ENCODE data around the gene ARHGAP21. TPM values are rescaled to one million over a fixed set of nuclear protein-coding genes. Genes with fewer than 3 reads are reported as not detected.
"Not testable (repeated sequence)": the region's sequence is repeated elsewhere in the genome, so short reads cannot be mapped to it uniquely, and the experiment has no call there.

ARHGAP21 gene
- total and polyA plus RNA-seq, 9 of the 15 experiments (the other 6 are each of a cell fraction or from before 2014, with no cell fraction given) = 13.6 to 145 (median 60.8) TPM

DNA sequence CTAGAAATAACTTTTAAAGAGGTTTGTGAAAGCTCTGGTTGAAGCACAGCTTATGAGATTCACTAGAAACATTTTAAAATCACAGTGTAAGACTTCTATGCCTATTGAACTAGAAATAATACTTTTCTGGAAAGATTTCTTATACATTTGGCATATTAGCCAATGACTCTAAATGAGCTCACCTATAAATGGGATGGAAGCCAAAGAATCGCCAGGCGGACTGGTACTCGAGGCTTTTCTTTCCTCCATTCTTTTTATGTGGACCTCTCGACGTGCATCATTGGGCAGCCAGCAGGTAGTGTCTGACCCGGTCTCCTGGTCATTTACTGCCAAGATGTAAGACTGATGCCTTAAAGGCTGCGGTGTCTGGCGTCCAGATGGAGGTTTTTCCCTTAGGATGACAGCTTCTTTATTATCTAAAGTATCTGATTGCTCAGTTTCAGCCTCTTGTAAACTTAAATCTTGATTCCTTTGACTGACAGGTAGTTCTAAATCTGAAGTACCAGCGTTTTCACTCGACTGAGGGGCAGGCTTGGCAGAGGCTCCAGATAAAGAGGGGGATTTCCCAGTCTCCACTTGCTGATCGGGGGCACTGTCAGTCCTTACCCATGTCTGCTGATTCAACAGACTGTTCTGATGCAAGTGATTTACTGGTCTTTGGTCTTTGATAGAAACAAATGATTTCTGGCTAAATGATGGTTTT is 104.2 kb downstream of the ARHGAP21 start:
- DNase-seq (ENCODE audit: extremely low read depth in 1 of 4, low spot score in 3 of 4); H3K79me2 ChIP-seq (ENCODE audit: control insufficient read depth, insufficient read depth, low read length); H3K27me3 ChIP-seq (ENCODE audit: control insufficient read depth in 2 of 2, insufficient read depth in 2 of 2, low read length in 2 of 2); BruUV-seq (replicated peaks); H3K27ac ChIP-seq (ENCODE audit: extremely low read depth, low read depth, low read length); ATAC-seq; H3K9ac ChIP-seq (ENCODE audit: insufficient read depth in 1 of 2, low read depth in 2 of 2, low read length in 2 of 2); H3K4me2 ChIP-seq (ENCODE audit: insufficient read depth, low read length); H3K4me1 ChIP-seq (replicated peaks in 1 of 2; ENCODE audit: control insufficient read depth in 2 of 2, insufficient read depth in 2 of 2, low read length in 2 of 2); in situ Hi-C loops (cut with MboI); POLR2A ChIA-PET; H4K20me1 ChIP-seq (replicated peaks; ENCODE audit: control insufficient read depth, insufficient read depth, low read length); H2AFZ ChIP-seq (ENCODE audit: low read depth, low read length); H3K9me3 ChIP-seq (replicated peaks; ENCODE audit: control insufficient read depth, insufficient read depth, low read depth, low read length); H3K4me3 ChIP-seq; H3K9me1 ChIP-seq (ENCODE audit: control insufficient read depth, insufficient read depth, low read length): not testable (repeated sequence)
- CTCF ChIA-PET (ENCODE audit: low intra/inter-chr PET ratio) = interaction anchor here (0.6 kb wide), 1 partner anchor 334 kb away, joined by 3 read pairs; no protein-coding TSS in a partner anchor
- WGBS (ENCODE audit: insufficient coverage, low coverage, missing lambda C conversion rate) = 65% methylated on average over 10 of the region's 11 CpGs
- intact Hi-C loops (cut with micrococcal nuclease) = loop anchor here (5.0 kb wide), 1 partner anchor 463 kb away; no protein-coding TSS in a partner anchor
- peak; percentile 76 for FAIRE-seq
- H3K36me3 ChIP-seq (ENCODE audit: control insufficient read depth, insufficient read depth, low read length) = peaks cover 27% of the 10 kb centered on the region; the same call in 2 of the 3 replicates

DNA sequence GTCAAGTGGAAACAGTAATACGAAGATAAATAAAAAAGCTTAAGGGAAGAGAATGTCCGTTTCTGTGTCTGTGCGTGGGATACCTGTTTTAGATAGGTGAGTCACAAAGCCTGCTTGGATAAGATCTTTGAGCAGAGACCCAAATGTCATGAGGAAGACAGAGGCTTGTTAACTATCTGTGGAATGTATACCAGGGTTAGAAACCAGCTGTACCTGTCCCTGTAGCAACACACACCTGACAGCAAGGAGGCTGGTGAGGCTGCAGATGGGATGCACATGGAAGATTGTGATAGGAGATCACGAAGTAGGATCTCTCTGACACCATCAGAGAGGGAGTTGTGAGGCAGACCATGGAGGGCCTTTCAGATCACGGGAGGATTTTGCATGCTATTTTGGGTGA is 105.3 kb downstream of the ARHGAP21 start:
- no TSS peak for BruUV-seq (replicated peaks)
- no peak overlapping the region; the same call in 2 of the 3 replicates for H3K27ac ChIP-seq (ENCODE audit: extremely low read depth, low read depth, low read length)
- no peak overlapping the region for H2AFZ ChIP-seq (ENCODE audit: low read depth, low read length)
- H3K9me3 ChIP-seq (replicated peaks; ENCODE audit: control insufficient read depth, insufficient read depth, low read depth, low read length) = no peaks in the 10 kb centered on the region
- no peak overlapping the region for H3K9ac ChIP-seq (ENCODE audit: insufficient read depth in 1 of 2, low read depth in 2 of 2, low read length in 2 of 2)
- no peak overlapping the region for H3K4me2 ChIP-seq (ENCODE audit: insufficient read depth, low read length)
- ChIA-PET CTCF (ENCODE audit: low intra/inter-chr PET ratio) (interaction anchor here (0.7 to 1.1 kb wide), 2 partner anchors 463 to 622 kb away, joined by 3 read pairs; no protein-coding TSS in a partner anchor), POLR2A (interaction anchor here (1.0 to 1.2 kb wide), 2 partner anchors 37 to 49 kb away, joined by 3 to 5 read pairs; no protein-coding TSS in a partner anchor)
- H4K20me1 ChIP-seq (replicated peaks; ENCODE audit: control insufficient read depth, insufficient read depth, low read length) = no peaks in the 10 kb centered on the region
- ATAC-seq (peak; percentile 40; the same call in 2 of the 3 replicates), DNase-seq (ENCODE audit: extremely low read depth in 1 of 4, low spot score in 3 of 4) (peak in 1 of 4 experiments; percentile 7), FAIRE-seq (peak; percentile 63)
- in situ Hi-C loops (cut with MboI) = no loop called here
- 26% methylated on average over 5 of the region's 5 CpGs for WGBS (ENCODE audit: insufficient coverage, low coverage, missing lambda C conversion rate)
- no peaks in the 10 kb centered on the region for H3K9me1 ChIP-seq (ENCODE audit: control insufficient read depth, insufficient read depth, low read length)
- H3K27me3 ChIP-seq (ENCODE audit: control insufficient read depth in 2 of 2, insufficient read depth in 2 of 2, low read length in 2 of 2) = no peaks in the 10 kb centered on the region
- peaks cover 30% of the 10 kb centered on the region; the same call in 2 of the 3 replicates for H3K36me3 ChIP-seq (ENCODE audit: control insufficient read depth, insufficient read depth, low read length)
- no peaks in the 10 kb centered on the region for H3K79me2 ChIP-seq (ENCODE audit: control insufficient read depth, insufficient read depth, low read length)
- H3K4me3 ChIP-seq = no peak overlapping the region
- no peaks in the 10 kb centered on the region; a peak in 2 of 5 replicates for H3K4me1 ChIP-seq (replicated peaks in 1 of 2; ENCODE audit: control insufficient read depth in 2 of 2, insufficient read depth in 2 of 2, low read length in 2 of 2)
- intact Hi-C loops (cut with micrococcal nuclease) = loop anchor here (5.0 kb wide), 1 partner anchor 464 kb away; no protein-coding TSS in a partner anchor
- TF ChIP-seq JUND (IDR thresholded peaks at IDR 0.05; ENCODE audit: borderline replicate concordance, low read depth, low read length) (peak; percentile 37; the same call in 1 of the 2 replicates), JUND (tag; IDR thresholded peaks at IDR 0.05; ENCODE audit: borderline replicate concordance, low read depth, low read length) (no peak), MAFG (tag; conservative IDR thresholded peaks at IDR 0.05) (no peak), FOSL1 (tag; conservative IDR thresholded peaks at IDR 0.05) (peak; percentile 50; the same call in 1 of the 2 replicates)
- TF ChIP-seq, protein P1, sequence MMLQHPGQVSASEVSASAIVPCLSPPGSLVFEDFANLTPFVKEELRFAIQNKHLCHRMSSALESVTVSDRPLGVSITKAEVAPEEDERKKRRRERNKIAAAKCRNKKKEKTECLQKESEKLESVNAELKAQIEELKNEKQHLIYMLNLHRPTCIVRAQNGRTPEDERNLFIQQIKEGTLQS (IDR thresholded peaks at IDR 0.05) = peak; percentile 12; the same call in 1 of the 2 replicates
- TF ChIP-seq, protein P1 (CRISPR knock-in tag; conservative IDR thresholded peaks at IDR 0.05) = no peak
